MM.1S (cell line): ENCODE data around the gene MAZ.

Experiments used
- DNase-seq: peaks from one replicate; pipeline ENCODE4 v3.0.0-alpha.2; 2015
- H2AFZ ChIP-seq: fragments of 300-600 bp; sonication (generic); 2 replicates; pipeline ENCODE4 v1.6.0; 2016; ENCODE audit warnings: antibody characterized with exemption, low read length
- H3F3A ChIP-seq: fragments of 300-600 bp; sonication (generic); 2 replicates; pipeline ENCODE4 v1.6.1; 2016; ENCODE audit warnings: mild to moderate bottlenecking, antibody characterized with exemption, low read length, moderate library complexity, mixed read lengths; ENCODE audit not compliant: insufficient read depth
- H3K27ac ChIP-seq: fragments of 300-600 bp; sonication (generic); 2 replicates; pipeline ENCODE4 v1.5.1; 2016; ENCODE audit warnings: mild to moderate bottlenecking, low read length
- H3K27me3 ChIP-seq: fragments of 300-600 bp; sonication (generic); replicated peaks from 2 replicates; pipeline ENCODE4 v1.6.0; 2016; ENCODE audit warnings: low read length; ENCODE audit not compliant: insufficient read depth
- H3K36me3 ChIP-seq: fragments of 300-600 bp; sonication (generic); replicated peaks from 2 replicates; pipeline ENCODE4 v1.6.1; 2016; ENCODE audit warnings: mild to moderate bottlenecking, low read length, mixed read lengths; ENCODE audit not compliant: insufficient read depth
- H3K4me1 ChIP-seq: fragments of 300-600 bp; sonication (generic); 2 replicates; pipeline ENCODE4 v1.6.1; 2016; ENCODE audit warnings: low read length, mixed read lengths
- H3K4me2 ChIP-seq: fragments of 300-600 bp; sonication (generic); 2 replicates; pipeline ENCODE4 v1.6.0; 2016; ENCODE audit warnings: low read depth, low read length
- H3K4me3 ChIP-seq: fragments of 300-600 bp; sonication (generic); 2 replicates; pipeline ENCODE4 v1.5.1; 2016; ENCODE audit warnings: low read length, mixed read lengths
- H3K79me2 ChIP-seq: fragments of 300-600 bp; sonication (generic); 2 replicates; pipeline ENCODE4 v1.6.1; 2016; ENCODE audit warnings: mixed run types, low read length, mixed read lengths
- H3K9ac ChIP-seq: fragments of 300-600 bp; sonication (generic); 2 replicates; pipeline ENCODE4 v1.6.1; 2016; ENCODE audit warnings: low read length, mixed read lengths
- H3K9me2 ChIP-seq: fragments of 300-600 bp; sonication (generic); replicated peaks from 2 replicates; pipeline ENCODE4 v1.6.1; 2016; ENCODE audit warnings: mild to moderate bottlenecking, low read length, mixed read lengths; ENCODE audit not compliant: insufficient read depth
- H3K9me3 ChIP-seq: fragments of 300-600 bp; sonication (generic); replicated peaks from 2 replicates; pipeline ENCODE4 v1.6.1; 2016; ENCODE audit warnings: mild to moderate bottlenecking, low read length, mixed read lengths; ENCODE audit not compliant: insufficient read depth
- H4K20me1 ChIP-seq: fragments of 300-600 bp; sonication (generic); 2 replicates; pipeline ENCODE4 v1.6.1; 2016; ENCODE audit warnings: mild to moderate bottlenecking, low read length, moderate library complexity, mixed read lengths; ENCODE audit not compliant: insufficient read depth
- EZH2 ChIP-seq: fragments of 300-600 bp; sonication (generic); optimal IDR thresholded peaks from 2 replicates; pipeline ENCODE3; 2017; ENCODE audit warnings: low read depth, mild to moderate bottlenecking, antibody characterized with exemption, low read length, mixed read lengths
- EZH2phosphoT487 ChIP-seq: fragments of 300-600 bp; sonication (generic); IDR thresholded peaks from 2 replicates; pipeline ENCODE4 v1.6.1; 2018; ENCODE audit warnings: antibody characterized with exemption, low read length
- TF ChIP-seq, protein P1 (sequence below): fragments of 300-600 bp; sonication (generic); IDR thresholded peaks from 2 replicates; pipeline ENCODE4 v1.5.1; 2016; ENCODE audit warnings: antibody characterized with exemption, low read length, mixed read lengths

The MAZ gene

DNA sequence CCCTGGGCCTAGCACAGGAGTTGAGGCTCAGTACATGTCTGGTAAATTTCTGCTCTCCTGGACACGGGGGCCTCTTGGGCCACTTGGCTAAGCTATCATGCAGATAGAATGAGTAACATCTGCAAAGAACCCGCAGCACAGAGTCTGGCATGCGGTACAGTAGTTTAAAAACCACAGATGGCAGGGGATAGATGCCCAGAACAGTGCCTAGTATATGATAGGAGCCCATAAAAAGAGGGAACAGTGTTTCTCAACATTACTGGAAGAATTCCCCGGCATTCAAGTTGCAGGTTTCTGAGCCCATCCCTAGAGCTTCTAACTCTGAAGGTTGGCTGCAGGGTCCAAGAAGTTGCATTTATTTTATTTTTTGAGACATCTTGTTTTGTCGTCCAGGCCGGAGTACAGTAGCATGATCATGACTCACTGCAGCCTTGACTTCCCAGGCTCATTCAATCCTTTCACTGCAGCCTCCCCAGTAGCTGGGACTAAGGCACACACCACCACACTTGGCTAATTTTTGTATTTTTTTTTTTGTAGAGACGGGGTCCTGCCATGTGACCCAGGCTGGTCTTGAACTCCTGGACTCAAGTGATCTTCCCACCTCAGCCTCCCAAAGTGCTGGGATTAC, 50.9 kb downstream of the MAZ start:
- Histone ChIP-seq H3K9me2 (no peaks in the 10 kb centered on the region), H3K4me2 (no peak overlapping the region), H3K9me3 (no peaks in the 10 kb centered on the region), H3K79me2 (peaks cover 9% of the 10 kb centered on the region), H3K9ac (no peak overlapping the region), H2AFZ (no peak overlapping the region), H3K4me1 (no peaks in the 10 kb centered on the region), H3K4me3 (no peak overlapping the region), H3F3A (no peaks in the 10 kb centered on the region), H3K27ac (no peak overlapping the region), H3K36me3 (no peaks in the 10 kb centered on the region), H4K20me1 (no peaks in the 10 kb centered on the region), H3K27me3 (no peaks in the 10 kb centered on the region)
- TF ChIP-seq EZH2phosphoT487 (no peak), EZH2 (no peak)
- TF ChIP-seq, protein P1, sequence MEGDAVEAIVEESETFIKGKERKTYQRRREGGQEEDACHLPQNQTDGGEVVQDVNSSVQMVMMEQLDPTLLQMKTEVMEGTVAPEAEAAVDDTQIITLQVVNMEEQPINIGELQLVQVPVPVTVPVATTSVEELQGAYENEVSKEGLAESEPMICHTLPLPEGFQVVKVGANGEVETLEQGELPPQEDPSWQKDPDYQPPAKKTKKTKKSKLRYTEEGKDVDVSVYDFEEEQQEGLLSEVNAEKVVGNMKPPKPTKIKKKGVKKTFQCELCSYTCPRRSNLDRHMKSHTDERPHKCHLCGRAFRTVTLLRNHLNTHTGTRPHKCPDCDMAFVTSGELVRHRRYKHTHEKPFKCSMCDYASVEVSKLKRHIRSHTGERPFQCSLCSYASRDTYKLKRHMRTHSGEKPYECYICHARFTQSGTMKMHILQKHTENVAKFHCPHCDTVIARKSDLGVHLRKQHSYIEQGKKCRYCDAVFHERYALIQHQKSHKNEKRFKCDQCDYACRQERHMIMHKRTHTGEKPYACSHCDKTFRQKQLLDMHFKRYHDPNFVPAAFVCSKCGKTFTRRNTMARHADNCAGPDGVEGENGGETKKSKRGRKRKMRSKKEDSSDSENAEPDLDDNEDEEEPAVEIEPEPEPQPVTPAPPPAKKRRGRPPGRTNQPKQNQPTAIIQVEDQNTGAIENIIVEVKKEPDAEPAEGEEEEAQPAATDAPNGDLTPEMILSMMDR: no peak
- no peak for DNase-seq

DNA sequence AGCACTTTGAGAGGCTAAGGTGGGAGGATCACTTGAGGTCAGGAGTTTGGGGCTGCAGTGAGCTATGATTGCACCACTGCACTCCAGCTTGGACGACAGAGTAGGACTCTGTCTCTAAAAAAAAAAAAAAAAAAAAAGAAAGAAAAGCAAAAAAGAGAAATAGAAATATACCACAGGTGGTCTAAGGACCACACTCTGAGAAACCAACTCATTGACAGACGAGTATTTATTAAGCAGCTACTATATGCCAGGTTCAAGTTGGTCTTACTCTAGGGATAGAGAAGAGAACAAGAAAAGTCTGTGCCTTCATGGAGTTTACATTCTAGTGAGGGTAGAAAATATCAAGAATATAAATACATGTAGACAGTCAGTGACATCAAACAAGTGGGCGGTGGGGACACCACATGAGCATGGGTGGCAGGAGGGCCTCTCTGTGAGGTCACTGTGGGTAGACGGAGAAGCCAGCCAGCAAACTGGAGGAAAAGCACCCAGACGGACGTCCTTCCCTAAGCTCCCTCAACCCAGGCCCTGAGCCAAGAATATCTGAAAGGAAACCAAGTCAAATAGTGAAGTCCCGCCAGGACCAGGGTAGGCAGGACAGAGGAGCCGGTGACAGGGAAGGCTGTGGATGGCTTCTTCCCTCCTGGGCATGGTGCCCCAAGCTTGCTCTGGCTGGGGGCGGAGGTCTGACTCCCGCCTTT, 52.0 kb downstream of the MAZ start:
- Histone ChIP-seq H3K79me2 (peaks cover 16% of the 10 kb centered on the region), H3K4me1 (no peaks in the 10 kb centered on the region), H3K9me3 (no peaks in the 10 kb centered on the region), H3K4me2 (no peak overlapping the region), H3K9ac (no peak overlapping the region), H3K27me3 (no peaks in the 10 kb centered on the region), H3F3A (no peaks in the 10 kb centered on the region), H3K9me2 (no peaks in the 10 kb centered on the region), H3K4me3 (no peak overlapping the region), H4K20me1 (no peaks in the 10 kb centered on the region), H3K27ac (no peak overlapping the region), H2AFZ (no peak overlapping the region), H3K36me3 (no peaks in the 10 kb centered on the region)
- TF ChIP-seq EZH2phosphoT487 (no peak), EZH2 (no peak)
- TF ChIP-seq, protein P1: no peak
- no peak for DNase-seq

DNA sequence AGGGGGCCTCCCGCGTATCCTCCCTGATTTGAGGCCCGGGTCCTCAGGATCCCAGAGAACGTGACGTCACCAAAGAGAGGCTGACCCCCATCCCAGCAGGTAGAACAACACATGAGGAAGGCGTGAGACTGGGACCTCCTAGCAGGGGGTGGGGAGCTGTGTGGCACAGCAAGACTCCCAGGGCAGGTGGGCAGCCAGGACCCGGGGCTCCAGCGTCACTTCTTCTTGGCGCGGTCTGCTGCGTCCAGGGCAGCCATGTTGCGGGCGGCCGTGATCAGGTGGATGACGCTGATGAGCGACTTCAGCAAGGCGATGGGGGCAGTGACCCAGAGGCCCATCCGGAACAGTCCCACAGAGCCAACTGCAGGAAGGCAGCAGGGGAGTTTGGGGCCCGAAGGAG, 52.6 kb downstream of the MAZ start:
- Histone ChIP-seq H3K4me3 (no peak overlapping the region), H3F3A (no peaks in the 10 kb centered on the region), H2AFZ (no peak overlapping the region), H4K20me1 (no peaks in the 10 kb centered on the region), H3K9me2 (no peaks in the 10 kb centered on the region), H3K4me1 (no peaks in the 10 kb centered on the region), H3K36me3 (no peaks in the 10 kb centered on the region), H3K9ac (no peak overlapping the region), H3K9me3 (no peaks in the 10 kb centered on the region), H3K27me3 (no peaks in the 10 kb centered on the region), H3K4me2 (no peak overlapping the region), H3K27ac (no peak overlapping the region), H3K79me2 (peaks cover 16% of the 10 kb centered on the region)
- DNase-seq: no peak
- TF ChIP-seq, protein P1: no peak
- TF ChIP-seq EZH2 (no peak), EZH2phosphoT487 (no peak)
